Stromal cell of bone marrow (primary cell): ENCODE data around the gene AHCYL2.
"Not testable (repeated sequence)": the region's sequence is repeated elsewhere in the genome, so short reads cannot be mapped to it uniquely, and the experiment has no call there.

ENCODE experiments used
- DNase-seq: peaks from one replicate; pipeline ENCODE4 v3.0.0-alpha.2; 2012; ENCODE audit warnings: low read depth

Gene AHCYL2

GRCh38 chr7:129292861-129293260 is 68.0 kb downstream of the AHCYL2 start:
- no peak for DNase-seq

- DNase-seq = peak; percentile 93
These were observed 70.2 kb downstream of the AHCYL2 start for GRCh38 chr7:129295015-129295423.

GRCh38 chr7:129298268-129298893 is 73.6 kb downstream of the AHCYL2 start:
- no peak for DNase-seq

GRCh38 chr7:129299889-129300288 is 75.1 kb downstream of the AHCYL2 start:
- DNase-seq = no peak

GRCh38 chr7:129300299-129300698 is 75.5 kb downstream of the AHCYL2 start:
- not testable (repeated sequence) for DNase-seq

GRCh38 chr7:129307592-129307991 is 82.8 kb downstream of the AHCYL2 start:
- DNase-seq = no peak

- DNase-seq = no peak
These were observed 83.2 kb downstream of the AHCYL2 start for GRCh38 chr7:129308047-129308446.

GRCh38 chr7:129311429-129311828 is 86.6 kb downstream of the AHCYL2 start:
- DNase-seq = no peak

- DNase-seq = no peak
These were observed 88.5 kb downstream of the AHCYL2 start for GRCh38 chr7:129313282-129313681.

GRCh38 chr7:129315960-129316359 is 91.1 kb downstream of the AHCYL2 start:
- DNase-seq = no peak

GRCh38 chr7:129317450-129317849 is 92.6 kb downstream of the AHCYL2 start:
- no peak for DNase-seq

GRCh38 chr7:129327076-129327475 is 102.2 kb downstream of the AHCYL2 start:
- DNase-seq = no peak

- DNase-seq = peak; percentile 68
These were observed 107.6 kb downstream of the AHCYL2 start for GRCh38 chr7:129332254-129333035.

- DNase-seq = no peak
These were observed 109.6 kb downstream of the AHCYL2 start for GRCh38 chr7:129334473-129334872.

GRCh38 chr7:129338450-129338849 is 113.6 kb downstream of the AHCYL2 start:
- DNase-seq = no peak

- no peak for DNase-seq
These were observed 116.4 kb downstream of the AHCYL2 start for GRCh38 chr7:129341212-129341611.

GRCh38 chr7:129341816-129342806 is 117.3 kb downstream of the AHCYL2 start:
- no peak for DNase-seq

GRCh38 chr7:129343099-129343700 is 118.4 kb downstream of the AHCYL2 start:
- peak; percentile 40 for DNase-seq

GRCh38 chr7:129347330-129347729 is 122.5 kb downstream of the AHCYL2 start:
- no peak for DNase-seq

GRCh38 chr7:129348023-129348740 is 123.4 kb downstream of the AHCYL2 start:
- DNase-seq = no peak

GRCh38 chr7:129351320-129351719 is 126.5 kb downstream of the AHCYL2 start:
- no peak for DNase-seq
